CD4-positive, alpha-beta T cell (primary cell): ENCODE results near the gene ROR1. TPM values are rescaled to one million over a fixed set of nuclear protein-coding genes. Genes with fewer than 3 reads are reported as not detected.

Source experiments
- ATAC-seq: fragments of 200-7000 bp; cut with Tn5 transposase; one replicate; pipeline ENCODE4 v1.10.0; 2022; ENCODE audit warnings: mild to moderate bottlenecking; ENCODE audit not compliant: poor library complexity
- CTCF ChIA-PET: fragments of 350-600 bp; sonication (Branson Sonifier 250); formaldehyde crosslinking; loops from one replicate; lab custom pipeline; 2021; ENCODE audit warnings: antibody characterized with exemption, inconsistent platforms; lab: Charles Lee
- POLR2A ChIA-PET: fragments of 350-600 bp; sonication (Branson Sonifier 250); formaldehyde crosslinking; loops from one replicate; lab custom pipeline; 2021; ENCODE audit warnings: antibody characterized with exemption, inconsistent platforms; lab: Charles Lee
- DNase-seq, 14 experiments: peaks; one replicate each; pipeline ENCODE4 v3.0.0-alpha.2; 2013 to 2020; ENCODE audit warnings: mixed read lengths in 2 of 14
- H3K27ac ChIP-seq, 2 donors: one replicate each; pipeline versions ENCODE4 v1.5.1 to v1.7.0; 2013; ENCODE audit warnings: low read length in 2 of 2, low read depth in 1 of 2, mild to moderate bottlenecking in 1 of 2
- H3K27me3 ChIP-seq, 2 experiments: 1 replicate in 1 of 2; 2 replicates in 1 of 2; pipeline versions ENCODE4 v1.6.1 to v1.7.0; 2013; ENCODE audit warnings: low read length in 2 of 2, control low read depth in 1 of 2, mild to moderate bottlenecking in 1 of 2, moderate library complexity in 1 of 2; ENCODE audit not compliant: insufficient read depth in 2 of 2, control insufficient read depth in 1 of 2
- H3K36me3 ChIP-seq: one replicate; pipeline ENCODE4 v1.6.1; 2013; ENCODE audit warnings: low read length, control low read depth; ENCODE audit not compliant: insufficient read depth
- H3K4me1 ChIP-seq: one replicate; pipeline ENCODE4 v1.6.1; 2013; ENCODE audit warnings: low read length, control low read depth; ENCODE audit not compliant: insufficient read depth
- H3K4me3 ChIP-seq: one replicate; pipeline ENCODE4 v1.5.1; 2013; ENCODE audit warnings: mild to moderate bottlenecking, low read length, moderate library complexity
- H3K9me3 ChIP-seq, 2 experiments: 1 replicate in 1 of 2; 2 replicates in 1 of 2; pipeline versions ENCODE4 v1.6.1 to v1.7.0; 2013; ENCODE audit warnings: low read length in 2 of 2, mild to moderate bottlenecking in 2 of 2, control low read depth in 1 of 2, moderate library complexity in 1 of 2; ENCODE audit not compliant: control insufficient read depth in 1 of 2, insufficient read depth in 1 of 2
- H3K27ac Mint-ChIP-seq: one replicate; pipeline ENCODE4 v1.8.0; 2020; ENCODE audit warnings: mixed read lengths
- H3K27me3 Mint-ChIP-seq: one replicate; pipeline ENCODE4 v1.8.0; 2021; ENCODE audit warnings: mixed read lengths
- H3K36me3 Mint-ChIP-seq: one replicate; pipeline ENCODE4 v1.8.0; 2021; ENCODE audit warnings: low read depth, mixed read lengths
- H3K4me1 Mint-ChIP-seq: one replicate; pipeline ENCODE4 v1.8.0; 2021; ENCODE audit warnings: low read depth, mixed read lengths
- H3K4me3 Mint-ChIP-seq: one replicate; pipeline ENCODE4 v1.8.0; 2020; ENCODE audit warnings: mild to moderate bottlenecking, mixed read lengths
- H3K9me3 Mint-ChIP-seq: one replicate; pipeline ENCODE4 v1.8.0; 2020; ENCODE audit warnings: mixed read lengths
- CTCF ChIP-seq: fragments of 200-600 bp; IDR thresholded peaks from one replicate; pipeline ENCODE4 v1.8.0; 2022; ENCODE audit warnings: antibody characterized with exemption, mild to moderate bottlenecking
- intact Hi-C, 2 experiments: fragments of 100-400 bp; cut with DNase I in 1 of 2; cut with micrococcal nuclease in 1 of 2; formaldehyde crosslinking; loops; one replicate each; pipeline versions ENCODE4 v1.15.1 to v1.9.0; 2023 to 2025; cut with DNase I, micrococcal nuclease
- total RNA-seq, 174 experiments: library from RNA in 2 of 174; stranded (reverse) in 2 of 174; gene quantifications; one replicate each; pipeline ENCODE4 v1.2.3 and lab custom pipeline; 2021 to 2026

Gene ROR1
- total RNA-seq, 2 experiments from 2014 or later: not detected

- Mint-ChIP-seq H3K4me3 (no peak overlapping the region), H3K4me1 (no peaks in the 10 kb centered on the region), H3K27ac (no peak overlapping the region), H3K9me3 (no peaks in the 10 kb centered on the region), H3K27me3 (no peaks in the 10 kb centered on the region), H3K36me3 (no peaks in the 10 kb centered on the region)
- ATAC-seq: no peak
- peaks cover 0 to 4% of the 10 kb centered on the region in 2 experiments for H3K27me3 ChIP-seq
- intact Hi-C loops: no loop called here
- ChIA-PET POLR2A (no interaction called here), CTCF (interaction anchor here (1.4 kb wide), 1 partner anchor 10 kb away, joined by 3 read pairs; no protein-coding TSS in a partner anchor)
- H3K4me3 ChIP-seq: no peak overlapping the region
- no peak for TF ChIP-seq CTCF
- DNase-seq: no peak
- no peaks in the 10 kb centered on the region for H3K9me3 ChIP-seq
- no peak overlapping the region for H3K27ac ChIP-seq
- no peaks in the 10 kb centered on the region for H3K36me3 ChIP-seq
- no peaks in the 10 kb centered on the region for H3K4me1 ChIP-seq
These were observed 104.0 kb downstream of the ROR1 start for GRCh38 chr1:63877816-63878215.

GRCh38 chr1:63878932-63879331 lies 105.1 kb downstream of the ROR1 start:
- CTCF ChIA-PET: no interaction called here
- no peak overlapping the region for H3K27ac Mint-ChIP-seq
- ATAC-seq (no peak), DNase-seq (no peak)
- no peaks in the 10 kb centered on the region for H3K36me3 Mint-ChIP-seq
- H3K4me1 Mint-ChIP-seq: no peaks in the 10 kb centered on the region
- POLR2A ChIA-PET: no interaction called here
- no peak overlapping the region for H3K4me3 ChIP-seq
- H3K9me3 ChIP-seq: no peaks in the 10 kb centered on the region
- no peak for TF ChIP-seq CTCF
- no peak overlapping the region for H3K27ac ChIP-seq
- H3K9me3 Mint-ChIP-seq: no peaks in the 10 kb centered on the region
- H3K36me3 ChIP-seq: no peaks in the 10 kb centered on the region
- H3K27me3 ChIP-seq: peaks cover 0 to 4% of the 10 kb centered on the region in 2 experiments
- intact Hi-C loops: no loop called here
- H3K27me3 Mint-ChIP-seq: no peaks in the 10 kb centered on the region
- no peaks in the 10 kb centered on the region for H3K4me1 ChIP-seq
- no peak overlapping the region for H3K4me3 Mint-ChIP-seq

GRCh38 chr1:63880958-63881576 lies 107.2 kb downstream of the ROR1 start:
- Histone ChIP-seq H3K4me1 (no peaks in the 10 kb centered on the region), H3K36me3 (no peaks in the 10 kb centered on the region), H3K27me3 (peaks cover 0 to 4% of the 10 kb centered on the region in 2 experiments), H3K4me3 (no peak overlapping the region), H3K9me3 (no peaks in the 10 kb centered on the region), H3K27ac (no peak overlapping the region)
- no peaks in the 10 kb centered on the region for H3K27me3 Mint-ChIP-seq
- TF ChIP-seq CTCF: no peak
- no peak overlapping the region for H3K27ac Mint-ChIP-seq
- no peaks in the 10 kb centered on the region for H3K4me1 Mint-ChIP-seq
- CTCF ChIA-PET: no interaction called here
- DNase-seq: no peak
- no peak overlapping the region for H3K4me3 Mint-ChIP-seq
- H3K9me3 Mint-ChIP-seq: no peaks in the 10 kb centered on the region
- intact Hi-C loops: no loop called here
- no peak for ATAC-seq
- no peaks in the 10 kb centered on the region for H3K36me3 Mint-ChIP-seq
- POLR2A ChIA-PET: no interaction called here
